Measurements from ENCODE around the gene GAS5. TPM values are rescaled to one million over a fixed set of nuclear protein-coding genes. Genes with fewer than 3 reads are reported as not detected.

GAS5 gene
- total and polyA plus RNA-seq, 9 donors = 580 to 917 (median 690) TPM

GRCh38 chr1:173878251-173878650 lies 10.5 kb upstream of the GAS5 start:
- no peaks in the 10 kb centered on the region for H3K27me3 ChIP-seq (ENCODE audit: control insufficient read depth, insufficient read depth, low read length)
- no peak overlapping the region for H3K4me3 ChIP-seq (ENCODE audit: low read length)
- no peak overlapping the region for H3K27ac ChIP-seq (ENCODE audit: low read length)
- H3K36me3 ChIP-seq (ENCODE audit: control insufficient read depth, insufficient read depth, low read length) = peaks cover 20% of the 10 kb centered on the region
- H3K4me1 ChIP-seq (ENCODE audit: control insufficient read depth, insufficient read depth, low read length) = no peaks in the 10 kb centered on the region
- H3K9me3 ChIP-seq (replicated peaks; ENCODE audit: control insufficient read depth, low read depth, low read length) = no peaks in the 10 kb centered on the region
- DNase-seq = no peak

GRCh38 chr1:173876732-173877131 lies 8.9 kb upstream of the GAS5 start:
- no CpG with 5 or more reads among the region's 5 CpGs for WGBS (ENCODE audit: insufficient coverage)
- H3K4me1 ChIP-seq (ENCODE audit: control insufficient read depth, insufficient read depth, low read length) = no peaks in the 10 kb centered on the region

GRCh38 chr1:173871500-173871899 lies 3.7 kb upstream of the GAS5 start:
- Histone ChIP-seq H3K9me3 (replicated peaks; ENCODE audit: control insufficient read depth, low read depth, low read length) (no peaks in the 10 kb centered on the region), H3K27ac (ENCODE audit: low read length) (no peak overlapping the region), H3K27me3 (ENCODE audit: control insufficient read depth, insufficient read depth, low read length) (no peaks in the 10 kb centered on the region), H3K4me1 (ENCODE audit: control insufficient read depth, insufficient read depth, low read length) (peaks cover 10% of the 10 kb centered on the region), H3K4me3 (ENCODE audit: low read length) (no peak overlapping the region), H3K36me3 (ENCODE audit: control insufficient read depth, insufficient read depth, low read length) (peaks cover 32% of the 10 kb centered on the region)
- WGBS (ENCODE audit: insufficient coverage) = no CpG with 5 or more reads among the region's 2 CpGs
- no peak for DNase-seq

More at GRCh38 chr1:173876732-173877131, 8.9 kb upstream of the GAS5 start:
- DNase-seq = no peak
- Histone ChIP-seq H3K36me3 (ENCODE audit: control insufficient read depth, insufficient read depth, low read length) (peaks cover 22% of the 10 kb centered on the region), H3K4me3 (ENCODE audit: low read length) (no peak overlapping the region), H3K9me3 (replicated peaks; ENCODE audit: control insufficient read depth, low read depth, low read length) (no peaks in the 10 kb centered on the region), H3K27ac (ENCODE audit: low read length) (no peak overlapping the region), H3K27me3 (ENCODE audit: control insufficient read depth, insufficient read depth, low read length) (no peaks in the 10 kb centered on the region)

- Histone ChIP-seq H3K4me3 (ENCODE audit: low read length) (no peak overlapping the region), H3K27ac (ENCODE audit: low read length) (no peak overlapping the region), H3K9me3 (replicated peaks; ENCODE audit: control insufficient read depth, low read depth, low read length) (no peaks in the 10 kb centered on the region), H3K27me3 (ENCODE audit: control insufficient read depth, insufficient read depth, low read length) (no peaks in the 10 kb centered on the region), H3K36me3 (ENCODE audit: control insufficient read depth, insufficient read depth, low read length) (peaks cover 32% of the 10 kb centered on the region), H3K4me1 (ENCODE audit: control insufficient read depth, insufficient read depth, low read length) (peaks cover 10% of the 10 kb centered on the region)
- WGBS (ENCODE audit: insufficient coverage) = 90% methylated on average over 5 of the region's 5 CpGs
- DNase-seq = no peak
Measured at GRCh38 chr1:173871091-173871490, 3.3 kb upstream of the GAS5 start.

GRCh38 chr1:173870252-173871075 lies 2.7 kb upstream of the GAS5 start:
- peaks cover 34% of the 10 kb centered on the region for H3K36me3 ChIP-seq (ENCODE audit: control insufficient read depth, insufficient read depth, low read length)
- 93% methylated on average over 12 of the region's 15 CpGs for WGBS (ENCODE audit: insufficient coverage)
- H3K9me3 ChIP-seq (replicated peaks; ENCODE audit: control insufficient read depth, low read depth, low read length) = no peaks in the 10 kb centered on the region
- no peak overlapping the region for H3K27ac ChIP-seq (ENCODE audit: low read length)
- no peak for DNase-seq
- H3K4me1 ChIP-seq (ENCODE audit: control insufficient read depth, insufficient read depth, low read length) = peaks cover 15% of the 10 kb centered on the region
- no peak overlapping the region for H3K4me3 ChIP-seq (ENCODE audit: low read length)
- no peaks in the 10 kb centered on the region for H3K27me3 ChIP-seq (ENCODE audit: control insufficient read depth, insufficient read depth, low read length)

- WGBS (ENCODE audit: insufficient coverage) = no CpG with 5 or more reads among the region's 5 CpGs
- no peak for DNase-seq
- H3K27ac ChIP-seq (ENCODE audit: low read length) = peak overlapping the region; percentile 97
- H3K27me3 ChIP-seq (ENCODE audit: control insufficient read depth, insufficient read depth, low read length) = no peaks in the 10 kb centered on the region
- peaks cover 38% of the 10 kb centered on the region for H3K36me3 ChIP-seq (ENCODE audit: control insufficient read depth, insufficient read depth, low read length)
- peaks cover 15% of the 10 kb centered on the region for H3K4me1 ChIP-seq (ENCODE audit: control insufficient read depth, insufficient read depth, low read length)
- no peaks in the 10 kb centered on the region for H3K9me3 ChIP-seq (replicated peaks; ENCODE audit: control insufficient read depth, low read depth, low read length)
- H3K4me3 ChIP-seq (ENCODE audit: low read length) = peak overlapping the region; percentile 84
Measured at GRCh38 chr1:173869021-173869359, 1.2 kb upstream of the GAS5 start.

GRCh38 chr1:173868266-173869020 lies 654 bp upstream of the GAS5 start, which contains the start of gene ZBTB37:
Gene ZBTB37, plus strand, starts transcription at chr1:173868380. Its CDS starts 1,846 bp downstream, at chr1:173870226.
- H3K27me3 ChIP-seq (ENCODE audit: control insufficient read depth, insufficient read depth, low read length) = no peaks in the 10 kb centered on the region
- H3K27ac ChIP-seq (ENCODE audit: low read length) = peak within 1 kb of the TSS; percentile 97
- H3K9me3 ChIP-seq (replicated peaks; ENCODE audit: control insufficient read depth, low read depth, low read length) = no peaks in the 10 kb centered on the region
- WGBS (ENCODE audit: insufficient coverage) = 0% methylated on average over 35 of the region's 53 CpGs
- peak within 1 kb of the TSS; percentile 84 for H3K4me3 ChIP-seq (ENCODE audit: low read length)
- peaks cover 42% of the 10 kb centered on the region for H3K36me3 ChIP-seq (ENCODE audit: control insufficient read depth, insufficient read depth, low read length)
- no peak for DNase-seq
- H3K4me1 ChIP-seq (ENCODE audit: control insufficient read depth, insufficient read depth, low read length) = peaks cover 15% of the 10 kb centered on the region

GRCh38 chr1:173867141-173867752 lies 542 bp downstream of the GAS5 start:
- H3K4me1 ChIP-seq (ENCODE audit: control insufficient read depth, insufficient read depth, low read length) = peaks cover 15% of the 10 kb centered on the region
- DNase-seq = no peak
- no peaks in the 10 kb centered on the region for H3K27me3 ChIP-seq (ENCODE audit: control insufficient read depth, insufficient read depth, low read length)
- H3K36me3 ChIP-seq (ENCODE audit: control insufficient read depth, insufficient read depth, low read length) = peaks cover 51% of the 10 kb centered on the region
- H3K9me3 ChIP-seq (replicated peaks; ENCODE audit: control insufficient read depth, low read depth, low read length) = no peaks in the 10 kb centered on the region
- peak overlapping the region; percentile 91 for H3K27ac ChIP-seq (ENCODE audit: low read length)
- under 1% methylated on average over 28 of the region's 32 CpGs for WGBS (ENCODE audit: insufficient coverage)
- peak overlapping the region; percentile 84 for H3K4me3 ChIP-seq (ENCODE audit: low read length)

GRCh38 chr1:173866413-173867115 lies 1.2 kb downstream of the GAS5 start:
- Histone ChIP-seq H3K4me1 (ENCODE audit: control insufficient read depth, insufficient read depth, low read length) (peaks cover 15% of the 10 kb centered on the region), H3K27me3 (ENCODE audit: control insufficient read depth, insufficient read depth, low read length) (no peaks in the 10 kb centered on the region), H3K4me3 (ENCODE audit: low read length) (peak overlapping the region; percentile 84), H3K27ac (ENCODE audit: low read length) (peak overlapping the region; percentile 91), H3K36me3 (ENCODE audit: control insufficient read depth, insufficient read depth, low read length) (peaks cover 55% of the 10 kb centered on the region), H3K9me3 (replicated peaks; ENCODE audit: control insufficient read depth, low read depth, low read length) (no peaks in the 10 kb centered on the region)
- DNase-seq = no peak
- 10% methylated on average over 1 of the region's 2 CpGs for WGBS (ENCODE audit: insufficient coverage)

All from muscle of leg (tissue), 11 donors.